ENCODE results near the gene CITED4.

Gene CITED4

DNA sequence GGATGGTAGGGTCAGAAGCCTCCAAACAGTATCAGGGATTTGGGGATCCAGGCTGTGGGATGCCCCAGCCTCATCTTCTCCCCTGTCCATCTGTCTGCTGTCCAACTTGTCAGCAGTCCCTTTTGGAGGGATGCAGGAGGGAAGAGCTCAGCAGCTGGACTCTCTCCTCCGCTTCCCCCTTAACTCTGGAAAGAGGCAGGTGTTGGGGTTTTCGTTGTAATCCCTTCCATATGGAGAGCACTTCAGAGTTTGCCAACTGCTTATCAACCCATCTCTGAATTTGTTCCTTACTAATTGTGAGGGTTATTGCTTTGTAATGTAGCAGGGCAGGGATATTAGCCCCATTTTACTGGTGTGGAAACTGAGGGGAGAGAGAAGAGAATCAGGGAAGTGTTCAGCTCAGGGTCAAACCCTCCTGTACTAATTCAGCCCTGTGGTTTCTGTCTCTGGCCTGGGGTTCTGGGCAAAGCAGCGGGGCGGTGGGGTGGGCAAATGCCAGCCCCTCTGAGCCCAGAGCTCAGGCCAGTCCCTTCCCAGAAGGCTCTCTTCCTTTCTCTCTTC is 3.2 kb downstream of the CITED4 start:
- no peak for DNase-seq (ENCODE audit: low spot score)
- TF ChIP-seq, protein P1, sequence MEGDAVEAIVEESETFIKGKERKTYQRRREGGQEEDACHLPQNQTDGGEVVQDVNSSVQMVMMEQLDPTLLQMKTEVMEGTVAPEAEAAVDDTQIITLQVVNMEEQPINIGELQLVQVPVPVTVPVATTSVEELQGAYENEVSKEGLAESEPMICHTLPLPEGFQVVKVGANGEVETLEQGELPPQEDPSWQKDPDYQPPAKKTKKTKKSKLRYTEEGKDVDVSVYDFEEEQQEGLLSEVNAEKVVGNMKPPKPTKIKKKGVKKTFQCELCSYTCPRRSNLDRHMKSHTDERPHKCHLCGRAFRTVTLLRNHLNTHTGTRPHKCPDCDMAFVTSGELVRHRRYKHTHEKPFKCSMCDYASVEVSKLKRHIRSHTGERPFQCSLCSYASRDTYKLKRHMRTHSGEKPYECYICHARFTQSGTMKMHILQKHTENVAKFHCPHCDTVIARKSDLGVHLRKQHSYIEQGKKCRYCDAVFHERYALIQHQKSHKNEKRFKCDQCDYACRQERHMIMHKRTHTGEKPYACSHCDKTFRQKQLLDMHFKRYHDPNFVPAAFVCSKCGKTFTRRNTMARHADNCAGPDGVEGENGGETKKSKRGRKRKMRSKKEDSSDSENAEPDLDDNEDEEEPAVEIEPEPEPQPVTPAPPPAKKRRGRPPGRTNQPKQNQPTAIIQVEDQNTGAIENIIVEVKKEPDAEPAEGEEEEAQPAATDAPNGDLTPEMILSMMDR (IDR thresholded peaks at IDR 0.05; ENCODE audit: extremely low read depth, missing control alignments): no peak

DNA sequence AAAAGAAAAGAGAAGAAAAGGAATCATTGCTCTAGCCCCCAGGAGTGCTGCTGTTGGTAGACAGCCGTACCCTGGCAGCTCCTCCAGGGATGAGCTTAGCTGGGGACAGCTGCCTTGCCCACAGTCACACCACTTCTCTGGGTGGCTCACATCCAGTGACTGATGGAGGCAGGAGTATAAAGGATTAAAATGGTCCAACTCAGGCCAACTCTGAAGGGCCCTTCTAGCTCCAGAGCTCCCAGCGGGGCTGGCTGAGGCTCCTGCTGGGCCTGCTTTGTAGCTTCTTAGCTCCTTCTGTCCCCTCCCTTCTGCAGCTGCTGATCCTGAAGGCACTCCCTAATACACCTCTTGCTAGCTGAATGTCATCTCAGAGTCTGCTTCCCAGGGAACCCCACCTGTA is 4.4 kb downstream of the CITED4 start:
- DNase-seq (ENCODE audit: low spot score): no peak
- TF ChIP-seq, protein P1 (IDR thresholded peaks at IDR 0.05; ENCODE audit: extremely low read depth, missing control alignments): no peak

DNA sequence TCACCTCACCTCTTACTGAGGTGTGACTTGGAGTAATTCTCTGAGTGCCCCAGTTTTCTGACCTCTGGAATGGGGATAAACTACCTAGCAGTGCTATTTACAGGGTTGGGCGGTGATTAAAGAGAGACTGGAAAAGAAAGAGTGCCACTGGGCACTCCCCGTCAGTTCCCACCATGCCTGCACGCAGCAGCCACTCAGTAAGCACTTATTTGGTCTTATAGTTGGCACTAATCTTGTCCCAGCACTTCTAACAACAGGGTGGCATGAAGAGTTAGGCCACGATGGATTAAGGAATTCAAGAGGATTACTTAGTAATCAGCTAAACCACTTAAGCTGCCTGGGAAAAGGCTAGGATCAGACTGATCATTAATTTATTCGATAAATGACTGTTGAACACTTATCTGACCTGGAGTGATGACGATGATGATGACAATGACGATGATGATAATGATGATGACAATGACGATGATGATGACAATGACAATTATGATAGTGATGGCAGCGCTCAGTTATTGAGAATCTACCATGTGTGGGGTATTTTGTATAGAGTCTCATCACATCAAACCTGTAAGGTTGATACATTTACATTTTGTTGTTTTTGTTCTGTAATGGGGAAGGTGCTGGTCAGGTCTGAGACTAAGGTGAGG is 5.4 kb downstream of the CITED4 start:
- DNase-seq (ENCODE audit: low spot score): no peak
- TF ChIP-seq, protein P1 (IDR thresholded peaks at IDR 0.05; ENCODE audit: extremely low read depth, missing control alignments): no peak

DNA sequence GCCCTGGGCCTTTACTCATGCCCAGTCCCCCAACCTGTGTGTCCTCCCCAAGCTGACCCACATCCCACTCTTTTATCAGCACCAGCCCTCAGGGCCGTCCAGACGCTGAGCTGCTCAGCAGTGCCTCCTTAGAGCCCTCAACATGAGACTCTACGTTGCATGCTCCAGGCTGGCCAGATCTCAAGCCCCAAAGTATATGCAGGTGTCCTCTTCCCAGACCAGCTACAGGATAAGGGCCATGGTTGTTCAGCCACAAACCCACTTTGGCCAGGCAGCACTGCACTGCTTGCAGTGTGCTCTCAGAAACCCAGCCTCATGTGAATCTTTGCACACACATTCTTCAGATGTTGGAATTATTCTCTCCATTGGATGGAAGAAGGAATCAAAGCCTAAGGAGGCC is 6.0 kb downstream of the CITED4 start:
- TF ChIP-seq, protein P1 (IDR thresholded peaks at IDR 0.05; ENCODE audit: extremely low read depth, missing control alignments): no peak
- no peak for DNase-seq (ENCODE audit: low spot score)

DNA sequence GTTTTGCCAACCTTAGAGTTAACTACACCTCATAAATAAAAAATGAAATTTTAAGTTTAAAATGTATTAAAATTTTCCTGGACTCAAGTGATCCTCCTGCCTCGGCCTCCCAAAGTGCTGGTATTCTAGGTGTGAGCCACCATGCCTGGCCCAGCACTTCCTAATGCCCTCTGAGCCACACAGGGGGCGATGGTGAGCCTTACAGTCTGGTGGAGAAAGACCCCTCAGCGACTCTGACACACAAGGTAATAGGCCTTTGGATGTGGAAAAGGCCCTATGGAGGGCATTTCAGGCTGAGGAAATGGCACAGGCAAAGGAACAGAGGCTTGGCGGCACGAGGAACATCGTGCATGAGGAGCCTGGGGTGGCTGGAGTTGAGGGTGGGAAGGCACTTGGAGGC is 6.7 kb downstream of the CITED4 start:
- no peak for DNase-seq (ENCODE audit: low spot score)
- TF ChIP-seq, protein P1 (IDR thresholded peaks at IDR 0.05; ENCODE audit: extremely low read depth, missing control alignments): no peak

DNA sequence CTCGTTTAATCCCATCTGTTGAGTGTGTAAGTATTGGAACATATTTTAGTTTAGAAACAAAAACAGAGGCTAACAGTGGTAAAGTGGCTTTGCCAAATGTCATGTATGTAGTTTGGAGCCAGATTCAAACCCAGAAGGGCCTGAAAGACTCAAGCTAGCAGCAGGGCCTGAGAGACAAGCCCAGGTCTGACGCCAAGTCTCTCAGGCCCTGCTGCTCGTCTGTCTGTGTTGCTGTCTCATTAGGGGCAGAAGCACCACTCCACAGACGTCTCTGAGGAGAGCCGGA is 8.3 kb downstream of the CITED4 start:
- DNase-seq (ENCODE audit: low spot score): no peak
- TF ChIP-seq, protein P1 (IDR thresholded peaks at IDR 0.05; ENCODE audit: extremely low read depth, missing control alignments): no peak

DNA sequence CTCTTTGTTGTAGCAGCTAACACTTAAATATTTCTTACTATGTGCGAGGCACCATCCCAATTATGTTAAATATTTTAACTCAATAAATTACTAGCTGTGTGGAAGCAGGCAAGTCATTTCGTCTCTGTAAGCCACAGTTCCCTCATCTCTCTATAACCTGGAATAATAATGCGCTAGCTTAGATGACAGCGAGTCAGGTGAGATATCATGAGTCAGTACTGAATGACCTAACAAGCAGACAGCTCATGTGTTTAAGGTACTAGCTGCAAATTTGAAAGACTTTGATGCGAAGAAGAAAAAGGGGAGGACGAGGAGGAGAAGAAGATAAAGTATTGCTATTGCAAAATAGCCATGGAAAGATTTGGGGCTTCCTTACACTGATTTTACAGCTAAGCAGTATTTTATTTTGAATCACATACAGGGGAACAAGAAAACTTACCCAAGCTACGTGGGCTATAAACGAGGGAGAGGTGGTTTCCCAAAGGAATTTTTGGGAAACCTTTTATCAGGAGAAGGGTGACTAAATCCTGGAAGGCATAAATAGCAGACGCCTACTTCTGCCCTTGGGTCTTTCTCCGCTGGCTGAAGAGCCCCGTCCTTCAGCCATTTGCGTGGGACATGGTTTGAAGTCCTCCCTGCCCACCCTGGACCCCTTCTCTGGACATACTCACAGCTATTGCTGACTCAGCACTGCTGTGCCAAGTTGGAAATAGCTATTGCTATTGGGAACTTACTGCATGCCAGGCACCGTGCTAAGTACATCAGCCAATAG is 8.9 kb downstream of the CITED4 start:
- DNase-seq (ENCODE audit: low spot score): no peak
- TF ChIP-seq, protein P1 (IDR thresholded peaks at IDR 0.05; ENCODE audit: extremely low read depth, missing control alignments): no peak

All from GM20000 (cell line).